GM18517 (cell line): ENCODE data around the gene UCP2.
"Not testable (repeated sequence)": the region's sequence is repeated elsewhere in the genome, so short reads cannot be mapped to it uniquely, and the experiment has no call there.

Experiments
- ATAC-seq: cut with Tn5 transposase; IDR thresholded peaks from one replicate; pipeline ENCODE4 v1.9.1; 2021; ENCODE audit warnings: mild to moderate bottlenecking, moderate library complexity; ENCODE audit not compliant: unreplicated experiment

Gene UCP2

DNA sequence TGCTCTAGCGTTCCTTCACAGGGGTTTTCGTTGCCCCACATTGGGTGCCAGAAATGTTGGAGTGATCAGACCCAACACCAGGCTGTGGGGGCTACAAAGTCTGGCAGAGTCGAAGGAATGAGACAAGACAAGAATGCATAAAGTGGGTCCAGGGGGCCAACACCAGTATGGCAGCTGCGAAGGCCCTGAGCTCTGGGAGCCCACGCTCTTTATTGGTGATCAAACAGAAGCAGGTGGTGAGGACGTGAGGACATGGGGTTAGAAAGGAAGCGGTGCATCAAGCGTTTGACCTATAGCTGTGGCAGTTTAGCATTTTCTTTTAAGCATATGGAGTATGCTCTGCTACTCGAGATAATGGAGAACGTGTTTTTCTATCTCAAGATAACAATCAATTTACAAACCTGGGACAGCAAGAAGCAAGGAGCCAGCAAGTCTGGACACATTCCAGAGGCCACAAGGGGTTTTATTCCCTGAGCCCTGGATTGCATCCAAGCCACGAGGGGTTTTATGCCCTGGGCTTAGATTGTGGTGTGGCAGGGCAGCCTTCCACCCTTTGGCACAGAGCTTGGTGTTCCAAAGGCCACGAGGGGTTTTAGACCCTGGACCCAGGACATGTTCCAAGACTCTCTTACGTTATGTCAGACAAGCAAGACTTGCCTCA is 35.7 kb downstream of the UCP2 start:
- no peak for ATAC-seq

DNA sequence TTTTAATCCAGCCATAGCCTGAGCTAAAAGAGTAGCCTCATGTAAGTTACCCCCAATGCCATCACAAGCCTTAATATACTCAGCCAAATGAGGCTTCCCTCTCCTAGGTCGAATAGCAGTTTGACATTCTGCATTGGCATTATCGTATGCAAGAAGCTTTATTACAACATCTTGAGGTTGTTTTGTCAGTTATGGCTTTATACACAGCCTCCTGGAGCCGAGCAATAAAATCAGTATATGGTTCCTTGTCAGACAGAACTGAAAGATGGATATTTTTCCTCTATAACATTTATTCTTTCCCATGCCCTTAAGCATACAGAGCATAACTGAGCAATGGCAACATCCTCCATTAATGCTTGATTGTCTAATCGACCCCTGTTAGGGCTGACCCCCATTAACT is 37.2 kb downstream of the UCP2 start:
- ATAC-seq = no peak

DNA sequence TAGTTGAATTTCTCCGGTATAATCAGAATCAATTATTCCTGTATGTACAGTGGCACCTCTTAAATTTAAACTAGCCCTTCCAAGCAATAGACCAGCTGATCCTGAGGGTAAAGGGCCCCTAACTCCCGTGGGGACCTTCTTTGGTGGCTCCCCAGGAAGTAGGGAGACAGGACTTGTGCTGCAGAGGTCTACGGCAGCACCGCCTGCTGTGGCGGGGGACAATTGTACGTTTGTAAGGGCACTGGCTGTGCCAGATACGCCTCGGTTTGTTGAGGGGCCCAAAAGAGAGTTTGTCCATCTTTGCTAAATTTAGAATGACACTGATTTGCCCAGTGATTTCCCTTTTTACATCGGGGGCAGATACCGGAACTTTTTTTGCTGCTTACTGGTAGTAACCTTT is 37.7 kb downstream of the UCP2 start:
- no peak for ATAC-seq

DNA sequence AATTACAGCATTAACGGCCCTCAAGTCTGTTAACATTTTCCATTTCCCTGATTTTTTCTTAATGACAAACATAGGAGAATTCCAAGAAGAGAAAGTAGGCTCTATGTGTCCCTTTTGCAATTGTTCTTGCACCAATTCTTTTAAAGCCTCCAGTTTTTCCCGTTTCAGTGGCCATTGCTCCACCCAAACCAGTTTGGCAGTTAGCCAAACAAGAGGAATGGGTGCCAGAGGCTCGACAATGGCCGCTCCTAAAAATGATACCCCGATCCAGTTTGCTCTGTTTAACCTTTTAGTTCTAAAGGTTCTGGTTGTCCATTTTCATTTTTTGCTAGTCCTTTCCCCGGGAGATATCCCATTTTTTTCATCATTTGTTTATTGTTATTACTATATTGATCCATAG is 38.6 kb downstream of the UCP2 start:
- no peak for ATAC-seq

DNA sequence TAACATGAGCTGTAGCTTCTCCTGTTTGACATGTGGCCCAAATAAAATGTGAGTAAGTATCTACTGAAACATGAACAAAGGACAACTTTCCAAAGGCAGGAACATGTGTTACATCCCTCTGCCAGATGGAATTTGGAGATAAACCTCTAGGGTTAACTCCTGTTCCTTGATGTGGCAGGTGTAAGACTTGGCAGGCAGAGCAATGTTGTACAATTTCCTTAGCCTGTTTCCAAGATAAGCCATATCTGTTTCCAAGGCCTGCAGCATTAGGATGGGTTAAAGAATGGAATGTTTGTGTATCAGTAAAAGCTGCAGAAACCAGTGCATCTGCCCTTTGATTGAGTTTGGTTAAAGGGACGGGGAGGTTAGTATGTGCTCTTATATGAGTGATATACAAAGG is 40.6 kb downstream of the UCP2 start:
- ATAC-seq = no peak

DNA sequence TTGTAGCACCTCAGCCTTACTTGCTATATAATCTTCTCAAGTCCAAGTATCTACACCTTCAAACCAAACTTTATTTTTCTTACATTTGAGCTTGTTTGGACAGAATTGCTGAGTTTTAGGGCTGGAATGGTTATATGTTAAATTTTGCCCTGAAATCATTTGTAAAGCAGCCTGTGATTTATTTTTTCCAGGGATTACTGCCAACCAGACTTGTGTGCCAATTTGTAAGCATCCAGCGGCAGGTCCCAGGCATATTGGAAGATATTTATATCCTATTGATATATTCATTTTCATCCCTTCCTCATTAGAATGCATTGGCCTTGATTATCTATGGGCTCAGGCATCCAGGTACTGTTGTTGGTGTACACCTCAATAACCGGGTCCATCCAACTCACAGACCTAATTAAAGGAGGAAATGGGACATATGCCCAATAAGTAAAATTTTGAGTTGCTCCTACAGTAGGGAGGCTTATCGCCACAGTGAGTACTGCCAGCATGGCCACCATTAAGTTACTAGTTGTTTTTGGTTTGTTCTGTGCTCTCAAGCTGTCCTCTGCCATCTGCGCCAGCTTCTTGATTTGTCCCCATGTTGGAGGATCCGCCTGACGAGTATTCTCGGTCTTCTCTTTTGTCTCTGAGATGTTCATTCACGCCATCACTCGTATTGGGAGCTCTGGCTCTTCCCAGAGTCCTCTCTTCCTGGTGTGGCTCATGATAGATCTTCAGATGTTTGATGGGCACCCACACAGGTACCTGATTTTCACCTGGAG is 41.7 kb downstream of the UCP2 start:
- no peak for ATAC-seq

DNA sequence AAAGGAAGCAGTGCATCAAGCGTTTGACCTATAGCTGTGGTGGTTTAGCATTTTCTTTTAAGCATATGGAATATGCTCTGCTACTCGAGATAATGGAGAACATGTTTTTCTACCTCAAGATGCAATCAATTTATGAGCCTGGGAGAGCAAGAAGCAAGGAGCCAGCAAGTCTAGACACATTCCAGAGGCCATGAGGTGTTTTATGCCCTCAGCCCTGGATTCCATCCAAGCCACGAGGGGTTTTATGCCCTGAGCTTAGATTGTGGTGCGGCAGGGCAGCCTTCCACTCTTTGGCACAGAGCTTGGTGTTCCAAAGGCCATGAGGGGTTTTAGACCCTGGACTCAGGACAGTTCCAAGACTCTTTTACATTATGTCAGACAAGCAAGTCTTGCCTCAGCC is 43.5 kb downstream of the UCP2 start:
- no peak for ATAC-seq

DNA sequence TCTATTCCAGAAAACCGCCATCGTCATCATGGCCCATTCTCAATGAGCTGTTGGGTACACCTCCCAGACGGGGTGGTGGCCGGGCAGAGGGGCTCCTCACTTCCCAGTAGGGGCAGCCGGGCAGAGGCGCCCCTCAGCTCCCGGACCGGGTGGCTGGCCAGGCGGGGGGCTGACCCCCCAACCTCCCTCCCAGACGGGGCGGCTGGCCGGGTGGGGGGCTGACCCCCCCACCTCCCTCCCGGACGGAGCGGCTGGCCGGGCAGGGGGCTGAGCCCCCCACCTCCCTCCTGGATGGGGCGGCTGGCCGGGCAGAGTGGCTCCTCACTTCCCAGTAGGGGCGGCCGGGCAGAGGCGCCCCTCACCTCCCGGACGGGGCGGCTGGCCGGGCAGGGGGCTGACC is 46.6 kb downstream of the UCP2 start:
- not testable (repeated sequence) for ATAC-seq

DNA sequence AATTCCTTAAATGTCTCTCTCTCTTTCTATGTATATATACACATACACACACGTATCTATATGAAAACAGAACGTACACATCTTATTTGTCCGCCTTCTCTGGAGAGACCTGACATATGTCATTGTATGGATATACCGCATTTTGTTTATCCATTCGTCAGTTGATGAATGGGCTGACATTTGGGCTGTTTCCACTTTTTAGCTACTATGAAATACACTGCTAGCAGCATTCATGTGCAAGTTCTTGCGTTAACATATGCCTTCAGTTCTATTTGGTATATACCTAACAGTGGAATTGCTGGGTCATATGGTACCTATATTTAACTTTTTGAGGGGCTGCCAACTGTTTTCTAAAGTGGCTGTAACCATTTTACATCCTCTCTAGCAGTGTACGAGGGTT is 49.9 kb downstream of the UCP2 start:
- ATAC-seq = no peak

DNA sequence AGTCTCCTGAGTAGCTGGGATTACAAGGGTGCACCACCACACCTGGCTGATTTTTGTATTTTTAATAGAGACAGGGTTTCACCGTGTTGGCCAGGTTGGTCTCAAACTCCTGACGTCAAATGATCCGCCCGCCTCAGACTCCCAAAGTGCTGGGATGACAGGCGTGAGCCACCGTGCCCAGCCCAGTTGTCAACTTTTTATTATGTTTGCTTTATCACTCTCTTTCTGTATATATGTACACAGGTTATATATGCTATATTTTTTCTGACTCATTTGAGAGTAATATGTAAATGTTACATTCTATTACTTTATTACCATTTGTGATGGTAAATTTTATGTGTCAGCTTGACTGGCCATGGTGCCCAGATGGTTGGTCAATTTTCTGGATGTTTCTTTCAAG is 50.7 kb downstream of the UCP2 start:
- no peak for ATAC-seq

DNA sequence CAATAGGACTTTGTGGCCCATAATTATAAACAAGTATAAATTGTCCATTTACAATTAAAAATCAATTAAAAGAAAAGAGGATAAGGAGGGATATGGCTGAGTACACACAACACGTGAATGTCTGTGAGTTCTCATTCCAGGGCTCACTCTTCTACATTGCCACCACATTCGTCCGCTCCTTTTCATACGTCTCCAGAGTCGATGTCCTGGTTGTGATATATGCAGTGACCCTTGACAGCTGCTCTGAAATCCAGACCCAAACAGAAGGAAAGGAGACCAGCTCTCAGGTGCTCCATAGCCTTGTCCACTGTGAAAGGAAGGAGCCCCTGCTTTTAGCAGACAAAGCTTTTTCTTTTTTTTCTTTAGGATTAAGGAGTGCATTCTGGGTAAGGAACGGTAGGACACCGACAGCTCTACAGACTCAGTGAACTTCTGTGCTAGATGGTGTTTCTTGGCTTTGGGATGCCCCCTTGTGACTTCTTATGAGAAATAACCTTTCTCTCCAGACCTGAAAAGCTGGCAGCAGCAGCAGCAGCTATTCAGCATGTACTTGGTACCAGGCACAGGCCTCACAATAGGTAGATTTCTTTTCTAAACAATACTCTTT is 51.5 kb downstream of the UCP2 start:
- ATAC-seq = no peak

DNA sequence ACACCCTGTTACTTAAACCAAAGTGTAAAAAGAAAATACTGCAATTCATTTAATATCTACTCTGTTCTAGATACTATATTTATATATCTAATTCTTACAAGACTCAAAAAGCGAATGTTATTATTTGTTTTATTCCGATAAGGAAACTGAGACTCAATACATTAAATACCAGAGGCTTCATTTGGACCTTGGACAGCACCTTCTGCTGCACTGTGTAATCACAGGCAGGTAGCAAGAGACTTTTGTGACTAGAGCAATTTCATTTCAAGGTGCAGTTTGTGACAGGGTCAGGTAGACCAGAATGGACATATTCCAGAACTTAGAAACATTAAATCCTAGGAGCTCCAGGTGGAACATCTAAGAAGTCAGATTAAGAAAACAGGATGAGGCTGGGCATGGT is 53.3 kb downstream of the UCP2 start:
- ATAC-seq = no peak
